Smooth muscle cell (in vitro differentiated cells): Measurements from ENCODE around the gene GAS7. TPM values are rescaled to one million over a fixed set of nuclear protein-coding genes. Genes with fewer than 3 reads are reported as not detected.

ENCODE experiments used
- DNase-seq: peaks from one replicate; lab custom pipeline; 2025; ENCODE audit not compliant: unreplicated experiment; lab: John Stamatoyannopoulos, UW
- H2AFZ ChIP-seq: fragments of 200-600 bp; sonication (generic); 2 replicates; pipeline ENCODE4 v1.6.0; 2016; ENCODE audit warnings: antibody characterized with exemption, low read depth, mild to moderate bottlenecking
- H3F3A ChIP-seq: fragments of 200-600 bp; sonication (generic); 2 replicates; pipeline ENCODE4 v1.6.0; 2017; ENCODE audit warnings: antibody characterized with exemption, low read depth
- H3K27ac ChIP-seq: fragments of 200-600 bp; sonication (generic); 2 replicates; pipeline ENCODE4 v1.5.1; 2016; ENCODE audit warnings: low read depth, mild to moderate bottlenecking
- H3K27me3 ChIP-seq: fragments of 200-600 bp; sonication (generic); 2 replicates; pipeline ENCODE4 v1.6.1; 2016; ENCODE audit warnings: low read depth, mild to moderate bottlenecking
- H3K36me3 ChIP-seq: fragments of 200-600 bp; sonication (generic); 2 replicates; pipeline ENCODE4 v1.5.1; 2016; ENCODE audit warnings: low read depth
- H3K4me1 ChIP-seq: fragments of 200-600 bp; sonication (generic); 2 replicates; pipeline ENCODE4 v1.5.1; 2016; ENCODE audit warnings: low read depth
- H3K4me2 ChIP-seq: fragments of 200-600 bp; sonication (generic); 2 replicates; pipeline ENCODE4 v1.6.0; 2016; ENCODE audit warnings: mild to moderate bottlenecking
- H3K4me3 ChIP-seq: fragments of 200-600 bp; sonication (generic); 2 replicates; pipeline ENCODE4 v1.5.1; 2016; ENCODE audit warnings: mild to moderate bottlenecking
- H3K79me2 ChIP-seq: fragments of 200-600 bp; sonication (generic); 2 replicates; pipeline ENCODE4 v1.6.0; 2016; ENCODE audit warnings: low read depth, mild to moderate bottlenecking
- H3K9ac ChIP-seq: fragments of 200-600 bp; sonication (generic); 2 replicates; pipeline ENCODE4 v1.6.0; 2016; ENCODE audit warnings: low read depth
- H3K9me3 ChIP-seq: fragments of 200-600 bp; sonication (generic); replicated peaks from 2 replicates; pipeline ENCODE4 v1.5.1; 2016; ENCODE audit warnings: low read depth
- H4K20me1 ChIP-seq: fragments of 200-600 bp; sonication (generic); 2 replicates; pipeline ENCODE4 v1.6.0; 2016; ENCODE audit warnings: low read depth
- WGBS: methylation state at CpG from one replicate; pipeline ENCODE4 v1.1.7; 2016; ENCODE audit warnings: low lambda C conversion rate; 5-methylcytosine and 5-hydroxymethylcytosine counted together
- polyA plus RNA-seq: library from polyadenylated mRNA; unstranded; fragments of >200 nt; fragmentation: Nextera tagmentation; extraction: Ambion mirVana; gene quantifications from 2 replicates; pipeline ENCODE4 v1.2.1, GENCODE V29; 2016
- total RNA-seq: library from RNA; depleted of rRNA; stranded (reverse); fragments of >200 nt; gene quantifications from 2 replicates; pipeline ENCODE4 v1.2.3, GENCODE V29; 2014
- TF ChIP-seq, protein P1 (sequence below): fragments of 200-600 bp; sonication (generic); IDR thresholded peaks from 2 replicates; pipeline ENCODE4 v1.5.1; 2017; ENCODE audit warnings: borderline replicate concordance, mild to moderate bottlenecking, antibody characterized with exemption; ENCODE audit not compliant: insufficient read depth, poor library complexity, severe bottlenecking

GAS7 gene
- total and polyA plus RNA-seq, 2 experiments from 2014 or later, result 86.8 to 103 TPM

DNA sequence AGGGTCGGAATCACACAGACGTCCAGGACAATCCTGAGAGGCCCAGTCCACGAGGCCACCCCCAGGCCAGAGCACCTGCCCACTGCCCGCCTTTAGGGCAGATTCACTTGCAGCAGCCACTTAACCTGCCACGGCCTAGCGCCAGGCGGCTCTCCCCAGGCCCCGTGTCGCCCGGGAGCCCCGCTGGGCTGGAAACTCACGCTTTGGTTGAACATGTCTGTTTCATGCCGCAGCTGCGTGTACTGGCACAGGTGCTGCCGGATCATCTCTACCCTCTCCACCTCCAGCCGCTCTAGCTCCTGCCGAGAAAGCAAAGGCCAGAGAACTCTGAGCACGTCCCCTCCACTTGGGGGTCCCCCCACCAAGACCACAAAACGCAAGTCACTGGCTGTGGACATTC, 280.6 kb downstream of the GAS7 start:
- Histone ChIP-seq H3K9ac (no peak overlapping the region), H3K27me3 (no peaks in the 10 kb centered on the region), H3F3A (no peaks in the 10 kb centered on the region), H3K36me3 (no peaks in the 10 kb centered on the region), H2AFZ (no peak overlapping the region), H3K9me3 (no peaks in the 10 kb centered on the region), H3K27ac (no peak overlapping the region), H3K79me2 (no peaks in the 10 kb centered on the region), H3K4me2 (no peak overlapping the region), H3K4me3 (no peak overlapping the region), H4K20me1 (peaks cover 14% of the 10 kb centered on the region), H3K4me1 (no peaks in the 10 kb centered on the region)
- WGBS, result 92% methylated on average over 19 of the region's 19 CpGs
- DNase-seq, result no peak
- TF ChIP-seq, protein P1, sequence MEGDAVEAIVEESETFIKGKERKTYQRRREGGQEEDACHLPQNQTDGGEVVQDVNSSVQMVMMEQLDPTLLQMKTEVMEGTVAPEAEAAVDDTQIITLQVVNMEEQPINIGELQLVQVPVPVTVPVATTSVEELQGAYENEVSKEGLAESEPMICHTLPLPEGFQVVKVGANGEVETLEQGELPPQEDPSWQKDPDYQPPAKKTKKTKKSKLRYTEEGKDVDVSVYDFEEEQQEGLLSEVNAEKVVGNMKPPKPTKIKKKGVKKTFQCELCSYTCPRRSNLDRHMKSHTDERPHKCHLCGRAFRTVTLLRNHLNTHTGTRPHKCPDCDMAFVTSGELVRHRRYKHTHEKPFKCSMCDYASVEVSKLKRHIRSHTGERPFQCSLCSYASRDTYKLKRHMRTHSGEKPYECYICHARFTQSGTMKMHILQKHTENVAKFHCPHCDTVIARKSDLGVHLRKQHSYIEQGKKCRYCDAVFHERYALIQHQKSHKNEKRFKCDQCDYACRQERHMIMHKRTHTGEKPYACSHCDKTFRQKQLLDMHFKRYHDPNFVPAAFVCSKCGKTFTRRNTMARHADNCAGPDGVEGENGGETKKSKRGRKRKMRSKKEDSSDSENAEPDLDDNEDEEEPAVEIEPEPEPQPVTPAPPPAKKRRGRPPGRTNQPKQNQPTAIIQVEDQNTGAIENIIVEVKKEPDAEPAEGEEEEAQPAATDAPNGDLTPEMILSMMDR, result no peak

DNA sequence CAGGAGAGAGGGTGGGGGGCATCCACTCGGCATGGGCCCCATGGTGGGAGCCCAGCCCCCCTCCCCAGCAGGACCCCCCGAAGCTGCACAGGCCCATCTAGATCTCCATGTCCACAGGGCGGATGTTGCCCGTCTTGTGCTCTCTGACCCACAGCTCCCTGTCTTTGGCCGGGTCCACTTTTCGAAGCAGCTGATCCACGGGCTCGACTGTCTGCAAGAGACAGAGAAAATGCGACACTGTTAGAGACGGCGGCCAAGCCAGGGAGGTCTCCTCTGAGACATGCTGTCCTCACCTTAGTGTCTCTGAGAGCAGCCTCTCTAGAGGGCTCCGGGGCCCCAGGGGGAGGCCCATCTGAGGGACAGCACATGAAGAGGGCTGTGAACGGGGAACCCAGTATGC, 281.3 kb downstream of the GAS7 start:
- H3K9ac ChIP-seq, result no peak overlapping the region
- WGBS, result 85% methylated on average over 9 of the region's 13 CpGs
- peaks cover 14% of the 10 kb centered on the region for H4K20me1 ChIP-seq

DNA sequence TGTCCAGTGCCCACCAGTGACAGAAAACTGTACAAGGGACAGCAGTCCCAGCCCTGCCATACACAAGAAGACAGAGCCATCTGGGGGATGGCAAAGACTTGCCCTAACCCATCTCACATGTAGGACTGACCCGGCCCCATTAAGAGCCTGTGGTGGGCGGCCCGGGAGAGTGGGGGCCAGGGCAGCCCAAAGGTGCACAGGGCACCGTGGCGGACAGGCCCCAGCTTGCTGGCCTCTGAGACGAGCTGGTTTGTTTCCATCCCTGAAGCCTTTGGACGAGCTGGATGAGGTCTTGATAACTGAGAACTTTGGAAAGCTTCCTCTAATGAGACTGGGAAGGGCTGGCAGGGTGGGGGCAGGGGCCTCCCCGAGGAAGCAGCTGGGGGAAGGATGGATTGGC, 282.3 kb downstream of the GAS7 start:
- H3K36me3 ChIP-seq, result no peaks in the 10 kb centered on the region
- WGBS, result 96% methylated on average over 8 of the region's 8 CpGs

More for the DNA sequence above, 281.3 kb downstream of the GAS7 start:
- no peak overlapping the region for H3K27ac ChIP-seq
- no peak overlapping the region for H3K4me2 ChIP-seq
- TF ChIP-seq, protein P1, result no peak
- no peak overlapping the region for H3K4me3 ChIP-seq
- no peaks in the 10 kb centered on the region for H3K36me3 ChIP-seq
- no peaks in the 10 kb centered on the region for H3K9me3 ChIP-seq
- H3F3A ChIP-seq, result no peaks in the 10 kb centered on the region
- DNase-seq, result no peak
- H3K4me1 ChIP-seq, result no peaks in the 10 kb centered on the region
- no peak overlapping the region for H2AFZ ChIP-seq
- H3K27me3 ChIP-seq, result no peaks in the 10 kb centered on the region
- no peaks in the 10 kb centered on the region for H3K79me2 ChIP-seq

DNA sequence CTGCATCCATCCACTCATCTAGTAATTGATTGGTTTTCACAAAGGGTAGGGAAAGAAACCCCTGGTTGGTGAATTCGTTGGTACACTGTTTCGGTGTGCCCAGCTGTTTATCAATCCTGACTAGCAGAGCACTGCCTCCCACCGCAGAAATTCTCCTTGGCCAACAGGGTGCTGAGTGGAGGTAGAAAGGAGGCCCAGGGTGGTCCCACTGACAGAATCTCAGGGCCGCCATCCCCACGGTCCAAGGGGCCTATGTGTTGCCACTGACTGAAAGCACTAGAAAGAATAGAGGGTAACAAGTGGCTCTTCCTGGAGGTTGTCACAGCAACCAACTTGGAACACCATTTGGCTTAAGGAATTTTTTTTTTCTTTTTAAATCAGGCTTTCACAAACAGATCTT, 284.9 kb downstream of the GAS7 start:
- H3K4me1 ChIP-seq, result no peaks in the 10 kb centered on the region
- H3K27me3 ChIP-seq, result no peaks in the 10 kb centered on the region
- 98% methylated on average over 5 of the region's 5 CpGs for WGBS
- H3K79me2 ChIP-seq, result no peaks in the 10 kb centered on the region
- H3K9ac ChIP-seq, result no peak overlapping the region
- H3K9me3 ChIP-seq, result no peaks in the 10 kb centered on the region
- no peak overlapping the region for H2AFZ ChIP-seq
- peaks cover 2% of the 10 kb centered on the region for H4K20me1 ChIP-seq
- H3K4me2 ChIP-seq, result no peak overlapping the region
- no peak overlapping the region for H3K4me3 ChIP-seq
- no peak overlapping the region for H3K27ac ChIP-seq
- no peaks in the 10 kb centered on the region for H3F3A ChIP-seq
- DNase-seq, result no peak
- TF ChIP-seq, protein P1, result no peak
- no peaks in the 10 kb centered on the region for H3K36me3 ChIP-seq

More for the DNA sequence above, 282.3 kb downstream of the GAS7 start:
- no peak for DNase-seq
- Histone ChIP-seq H3K4me2 (no peak overlapping the region), H3K27ac (no peak overlapping the region), H3K79me2 (no peaks in the 10 kb centered on the region), H3F3A (no peaks in the 10 kb centered on the region), H2AFZ (no peak overlapping the region), H3K27me3 (no peaks in the 10 kb centered on the region), H4K20me1 (peaks cover 14% of the 10 kb centered on the region), H3K4me1 (no peaks in the 10 kb centered on the region), H3K9me3 (no peaks in the 10 kb centered on the region), H3K4me3 (no peak overlapping the region), H3K9ac (no peak overlapping the region)
- TF ChIP-seq, protein P1, result no peak
